Panc1 (cell line): ENCODE measurements around the gene MRPL21. TPM values are rescaled to one million over a fixed set of nuclear protein-coding genes. Genes with fewer than 3 reads are reported as not detected.

Experiments used
- ATAC-seq: fragments of 200-7000 bp; cut with Tn5 transposase; 2 replicates; pipeline ENCODE4 v1.9.1; 2020; ENCODE audit warnings: mild to moderate bottlenecking, moderate library complexity
- BruUV-seq: library from RNA; stranded (reverse); fragments of 400-500 nt; replicated peaks from 2 replicates; lab custom pipeline; 2021; lab: Mats Ljungman, UMichigan
- CTCF ChIA-PET: fragments of 300-600 bp; sonication (Branson Sonifier 250); formaldehyde crosslinking; loops from one replicate; lab custom pipeline; 2022; ENCODE audit warnings: antibody characterized with exemption; lab: Charles Lee
- POLR2A ChIA-PET: fragments of 300-600 bp; sonication (Branson Sonifier 250); formaldehyde crosslinking; loops from one replicate; lab custom pipeline; 2022; ENCODE audit warnings: antibody characterized with exemption; lab: Charles Lee
- DNase-seq: peaks from one replicate; pipeline ENCODE4 v3.0.0-alpha.2; 2010; ENCODE audit warnings: low read depth, low spot score
- H3K27ac ChIP-seq: 2 replicates; pipeline ENCODE4 v1.5.1; 2011; ENCODE audit warnings: mild to moderate bottlenecking, low read length, inconsistent platforms
- H3K27me3 ChIP-seq: fragments of 200-500 bp; sonication (Bioruptor generic); 2 replicates; pipeline ENCODE4 v1.6.0; 2014; ENCODE audit warnings: low read length, inconsistent platforms; ENCODE audit not compliant: control insufficient read depth, insufficient read depth
- H3K36me3 ChIP-seq: fragments of 200-500 bp; sonication (Bioruptor generic); 2 replicates; pipeline ENCODE4 v1.5.1; 2014; ENCODE audit warnings: inconsistent platforms, mild to moderate bottlenecking, low read length, moderate library complexity; ENCODE audit not compliant: control insufficient read depth, insufficient read depth
- H3K4me1 ChIP-seq: 2 replicates; pipeline ENCODE4 v1.5.1; 2011; ENCODE audit warnings: inconsistent platforms, mild to moderate bottlenecking, low read length, moderate library complexity; ENCODE audit not compliant: control insufficient read depth, insufficient read depth
- H3K4me3 ChIP-seq, 2 experiments: 2 replicates each; pipeline ENCODE4 v1.5.1; 2011 to 2012; ENCODE audit warnings: low read depth in 2 of 2, low read length in 2 of 2, mild to moderate bottlenecking in 2 of 2, inconsistent platforms in 1 of 2, moderate library complexity in 1 of 2
- H3K9me3 ChIP-seq: fragments of 200-500 bp; sonication (Bioruptor generic); 2 replicates; pipeline ENCODE4 v1.5.1; 2014; ENCODE audit warnings: low read depth, mild to moderate bottlenecking, inconsistent platforms, low read length, moderate library complexity; ENCODE audit not compliant: control insufficient read depth, insufficient read depth
- REST ChIP-seq, 2 experiments: IDR thresholded peaks; 2 replicates each; pipeline ENCODE4 v1.6.1; 2011 to 2012; ENCODE audit warnings: low read depth in 2 of 2, control low read depth in 1 of 2, low read length in 1 of 2, mild to moderate bottlenecking in 1 of 2, moderate library complexity in 1 of 2; ENCODE audit not compliant: insufficient read depth in 1 of 2
- in situ Hi-C: cut with HindIII; loops from 2 replicates; pipeline ENCODE4 v1.10.0; 2016; ENCODE audit warnings: low sequenced_read_pairs, low pct_unique_long_range_greater_than_20kb
- intact Hi-C: fragments of 100-400 bp; cut with micrococcal nuclease; formaldehyde crosslinking; loops from one replicate; pipeline ENCODE4 v1.10.0; 2022; ENCODE audit not compliant: unreplicated experiment
- total RNA-seq: library from RNA; stranded (reverse); gene quantifications from one replicate; pipeline ENCODE4 v1.2.1, GENCODE V29; 2021; ENCODE audit not compliant: unreplicated experiment

The MRPL21 gene
- total RNA-seq, 1 experiment from 2014 or later, result 94.9 TPM

GRCh38 chr11:68841718-68842426 lies 61.8 kb downstream of the MRPL21 start, which contains the start of gene CPT1A:
Gene CPT1A, minus strand, starts transcription at chr11:68841916. Its CDS starts 26,442 bp downstream, at chr11:68815474.
- Histone ChIP-seq H3K27me3 (no peaks in the 10 kb centered on the region), H3K36me3 (no peaks in the 10 kb centered on the region), H3K27ac (peak within 1 kb of the TSS; percentile 98), H3K4me3 (peak within 1 kb of the TSS; percentile 85 to 90), H3K4me1 (peaks cover 31% of the 10 kb centered on the region), H3K9me3 (no peaks in the 10 kb centered on the region)
- no TSS peak for BruUV-seq
- ChIA-PET POLR2A (no interaction called here), CTCF (interaction anchor here (0.7 to 1.0 kb wide), 3 partner anchors 28 to 585 kb away, joined by 3 read pairs; no protein-coding TSS in a partner anchor)
- in situ Hi-C loops, result no loop called here
- DNase-seq, result no peak
- ATAC-seq, result peak; percentile 73
- intact Hi-C loops, result no loop called here
- TF ChIP-seq REST (IDR thresholded peaks at IDR 0.05; ENCODE audit: insufficient read depth in 1 of 2, low read depth in 2 of 2, low read length in 1 of 2), result no peak

Other genes starting within 250 kb of the MRPL21 start
- 16.5 TPM for gene GAL, start 219.3 kb downstream of the MRPL21 start, total RNA-seq
- 47.6 TPM for gene TESMIN, start 152.3 kb downstream of the MRPL21 start, total RNA-seq
- 153 TPM for gene CPT1A, start 61.9 kb downstream of the MRPL21 start, total RNA-seq
- 27.8 TPM for gene IGHMBP2, start 59 bp upstream of the MRPL21 start, total RNA-seq
- not detected for gene MRGPRD, start 77.2 kb upstream of the MRPL21 start, total RNA-seq
- 0.36 TPM for gene MRGPRF, start 109.4 kb upstream of the MRPL21 start, total RNA-seq
- 20.6 TPM for gene TPCN2, start 145.1 kb upstream of the MRPL21 start, total RNA-seq